Activated effector memory CD4-positive, alpha-beta T cell treated with Interleukin-2 at 50 U/mL for 16 hours (primary cell): Measurements from ENCODE around the gene ANGPT4.
"Not testable (repeated sequence)": the region's sequence is repeated elsewhere in the genome, so short reads cannot be mapped to it uniquely, and the experiment has no call there.

Experiments used
- DNase-seq: peaks from one replicate; pipeline ENCODE4 v3.0.0-alpha.2; 2020

ANGPT4 gene

GRCh38 chr20:840858-841567 lies 75.1 kb downstream of the ANGPT4 start:
- DNase-seq: no peak

- no peak for DNase-seq
These were observed 75.7 kb downstream of the ANGPT4 start for GRCh38 chr20:840503-840857.

- DNase-seq: no peak
These were observed 76.5 kb downstream of the ANGPT4 start for GRCh38 chr20:839626-840025.

DNA sequence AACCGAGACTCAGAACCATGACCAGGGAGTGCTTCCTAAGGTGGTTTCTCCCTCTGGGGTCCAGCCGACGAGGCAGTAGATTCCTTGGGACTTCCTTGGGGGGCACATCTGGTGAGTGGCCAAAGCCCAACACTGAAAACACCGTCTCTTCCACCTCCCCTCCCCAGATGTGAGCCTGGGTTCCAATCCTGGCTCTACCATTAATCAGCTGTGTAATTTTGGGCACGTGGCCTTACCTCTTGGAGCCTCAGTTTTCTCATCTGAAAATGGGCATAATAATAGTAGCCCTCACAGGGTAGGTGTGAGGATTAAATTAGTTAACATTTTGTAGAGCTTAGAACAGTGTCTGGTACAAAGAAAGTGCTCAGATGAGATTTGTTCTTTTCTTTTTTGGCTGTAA lies 77.1 kb downstream of the ANGPT4 start:
- no peak for DNase-seq

DNA sequence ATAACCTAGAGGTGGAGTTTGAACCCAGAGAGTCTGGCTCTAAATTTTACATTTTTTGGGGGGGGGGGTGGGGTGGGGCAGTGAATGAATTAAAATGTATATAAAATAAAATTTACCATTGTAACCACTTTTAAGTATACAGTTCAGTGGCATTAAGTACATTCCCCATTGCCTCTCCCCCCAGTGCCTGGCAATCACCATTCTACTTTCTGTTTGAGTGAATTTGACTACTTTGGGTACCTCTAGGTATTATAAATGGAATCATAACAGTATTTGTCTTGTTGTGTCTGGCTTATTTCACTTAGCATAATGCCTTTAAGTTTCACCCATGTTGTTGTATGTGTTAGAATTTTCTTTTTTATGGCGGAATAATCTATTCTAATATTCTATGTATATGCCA lies 79.9 kb downstream of the ANGPT4 start:
- no peak for DNase-seq

GRCh38 chr20:835608-836045 lies 80.5 kb downstream of the ANGPT4 start:
- no peak for DNase-seq

GRCh38 chr20:834151-834746 lies 81.9 kb downstream of the ANGPT4 start:
- DNase-seq: no peak

GRCh38 chr20:833450-834150 lies 82.5 kb downstream of the ANGPT4 start, which contains the start of gene FAM110A:
FAM110A (plus strand) TSS chr20:833715; CDS start chr20:844805, 11,090 bp downstream.
- peak; percentile 94 for DNase-seq

- no peak for DNase-seq
These were observed 83.0 kb downstream of the ANGPT4 start for GRCh38 chr20:833121-833449.

DNA sequence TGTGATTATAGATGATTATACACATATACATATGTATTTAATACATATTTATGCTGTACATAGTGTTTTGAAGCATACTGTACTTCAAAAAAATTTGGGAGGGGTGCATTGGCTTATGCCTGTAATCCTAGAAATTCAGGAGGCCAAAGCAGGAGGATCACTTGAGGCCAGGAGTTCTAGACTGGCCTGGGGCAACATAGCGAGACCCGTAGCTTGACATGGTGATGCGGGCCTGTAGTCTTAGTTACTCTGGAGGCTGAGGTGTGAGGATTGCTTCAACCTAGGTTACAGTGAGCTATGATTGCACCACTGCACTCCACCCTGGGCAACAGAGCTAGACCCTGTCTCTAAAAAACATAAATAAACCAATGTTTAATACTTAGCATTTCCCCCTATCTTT lies 84.2 kb downstream of the ANGPT4 start:
- DNase-seq: no peak

DNA sequence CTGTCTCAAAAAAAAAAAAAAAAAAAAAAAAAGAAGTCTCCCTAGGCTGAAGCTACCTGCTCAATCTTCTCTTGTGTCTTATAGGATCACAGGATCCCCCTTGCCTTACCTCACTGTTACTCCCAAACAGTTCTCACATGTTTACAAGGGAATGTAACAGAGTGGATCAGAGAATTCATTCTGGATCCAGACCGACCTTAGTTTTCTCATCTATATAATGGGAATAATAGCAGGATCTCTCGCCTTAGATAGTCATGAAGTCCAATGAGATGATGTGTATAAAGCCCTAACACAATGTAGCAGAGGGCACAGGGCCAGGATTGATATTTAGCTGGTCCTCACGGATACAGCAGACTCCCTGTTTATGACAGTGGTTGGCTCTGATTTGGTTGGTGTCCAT lies 84.9 kb downstream of the ANGPT4 start:
- no peak for DNase-seq

GRCh38 chr20:830011-830521 lies 86.1 kb downstream of the ANGPT4 start:
- no peak for DNase-seq

- DNase-seq: no peak
These were observed 86.6 kb downstream of the ANGPT4 start for GRCh38 chr20:829551-829950.

DNA sequence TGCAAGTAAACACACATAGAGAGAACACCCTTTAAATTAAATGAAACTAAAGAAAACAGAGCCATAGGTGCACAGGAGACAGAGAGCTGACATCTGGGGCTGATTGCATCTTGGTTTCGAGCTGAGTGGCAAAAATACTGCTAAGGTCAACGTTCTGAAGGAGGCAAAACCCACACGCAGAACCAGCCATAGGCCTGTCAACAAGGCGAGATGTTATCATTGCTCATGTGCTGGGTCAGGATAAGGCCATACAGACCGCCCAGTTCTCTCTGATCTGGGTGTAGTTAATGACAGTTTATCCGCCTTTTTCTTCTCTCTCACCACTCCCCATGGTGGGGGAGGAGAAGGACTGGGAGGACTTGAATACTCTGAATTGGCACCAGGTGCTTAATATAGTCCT lies 87.1 kb downstream of the ANGPT4 start:
- no peak for DNase-seq

DNA sequence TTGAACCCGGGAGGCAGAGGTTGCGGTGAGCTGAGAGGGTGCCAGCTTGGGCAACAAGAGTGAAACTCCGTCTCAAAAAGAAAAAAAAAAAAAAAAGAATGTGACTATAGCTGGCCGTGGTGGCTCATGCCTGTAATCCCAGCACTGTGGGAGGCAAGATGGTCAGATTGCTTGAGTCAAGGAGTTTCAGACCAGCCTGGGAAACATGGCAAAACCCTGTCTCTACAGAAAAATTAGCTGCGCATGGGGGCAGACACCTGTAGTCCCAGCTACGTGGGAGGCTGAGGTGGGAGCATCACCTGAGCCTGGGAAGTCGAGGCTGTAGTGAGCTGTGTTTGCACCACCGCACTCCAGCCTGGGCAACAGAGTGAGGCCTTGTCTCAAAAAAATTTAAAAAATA lies 88.2 kb downstream of the ANGPT4 start:
- not testable (repeated sequence) for DNase-seq

DNA sequence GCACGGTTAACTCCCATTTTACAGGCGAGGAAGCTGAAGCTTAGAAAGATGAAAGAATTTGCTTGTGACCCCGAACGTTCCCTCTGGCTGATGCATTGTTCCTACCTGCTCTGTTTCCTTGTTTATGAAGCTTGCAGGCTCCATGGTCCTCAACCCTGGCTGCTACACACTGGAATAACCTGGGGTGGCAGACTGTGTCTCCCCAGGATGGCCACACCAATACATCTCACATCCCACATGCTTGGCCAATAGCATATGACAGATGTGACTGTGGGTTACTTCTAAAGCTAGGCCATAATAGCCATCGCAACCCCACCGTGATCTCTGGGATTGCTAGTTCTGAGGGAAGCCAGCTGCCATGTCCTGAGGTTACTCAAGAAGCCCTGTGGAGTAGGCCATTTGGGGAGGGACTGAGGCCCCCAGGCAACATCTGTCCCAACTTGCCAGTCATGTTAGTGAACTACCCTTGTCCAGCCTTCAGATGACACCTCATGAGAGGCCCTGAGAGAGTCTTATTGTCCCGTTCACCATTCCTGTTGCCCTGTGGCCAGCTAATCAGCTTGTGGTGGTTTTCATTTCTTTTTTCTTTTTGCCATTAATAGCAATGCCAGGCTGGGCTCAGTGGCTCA lies 89.3 kb downstream of the ANGPT4 start:
- DNase-seq: no peak

DNA sequence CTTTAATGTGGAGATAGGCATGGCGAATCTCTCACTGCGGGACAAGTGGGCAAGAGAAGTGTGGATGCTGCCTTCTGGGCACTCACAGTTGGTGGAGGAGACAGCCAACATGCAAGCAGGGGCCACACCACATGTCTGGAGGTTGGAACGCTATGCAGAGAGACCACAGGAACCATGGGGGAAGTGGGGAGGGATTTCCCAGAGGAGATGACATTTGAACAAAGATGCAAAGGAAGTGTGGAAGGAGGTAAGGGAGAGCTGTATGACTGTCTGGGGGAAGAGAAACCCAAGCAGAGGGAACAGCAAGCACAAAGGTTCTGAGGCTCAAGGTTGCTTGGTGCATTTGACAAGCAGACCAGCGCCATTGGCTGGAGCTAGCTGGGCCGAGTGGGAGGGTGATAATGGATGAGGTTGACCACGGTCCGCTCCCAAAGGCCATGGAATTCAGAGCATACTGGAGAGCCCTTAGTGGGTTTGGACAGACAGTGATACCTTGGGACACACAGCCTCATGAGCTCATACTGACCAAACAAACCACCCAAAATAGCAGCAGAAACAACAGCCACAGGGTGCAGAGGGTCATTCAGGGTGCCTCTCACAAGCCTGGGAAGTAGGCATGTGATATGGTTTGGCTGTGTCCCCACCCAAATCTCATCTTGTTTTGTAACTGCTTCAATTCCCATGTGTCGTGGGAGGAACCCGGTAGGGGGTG lies 90.3 kb downstream of the ANGPT4 start:
- DNase-seq: no peak

- DNase-seq: no peak
These were observed 91.2 kb downstream of the ANGPT4 start for GRCh38 chr20:824916-825315.

- no peak for DNase-seq
These were observed 91.6 kb downstream of the ANGPT4 start for GRCh38 chr20:824490-824889.

DNA sequence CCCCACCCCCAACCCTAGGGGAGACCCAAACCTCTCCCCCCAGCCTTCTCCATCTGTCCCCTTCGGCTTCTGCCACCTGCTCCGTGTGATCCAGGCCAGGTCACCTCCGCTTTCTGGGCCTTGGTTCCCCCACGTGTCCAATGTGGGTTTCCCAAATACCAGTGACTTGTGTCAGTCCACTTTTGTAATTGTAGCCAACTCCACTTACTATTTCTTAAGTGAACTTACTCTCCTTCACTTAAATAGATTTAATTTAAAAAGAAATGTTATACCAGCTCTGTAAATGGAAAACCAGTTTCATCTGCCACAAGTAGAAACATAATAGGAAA lies 92.6 kb downstream of the ANGPT4 start:
- DNase-seq: no peak

- no peak for DNase-seq
These were observed 93.2 kb downstream of the ANGPT4 start for GRCh38 chr20:822651-823573.

DNA sequence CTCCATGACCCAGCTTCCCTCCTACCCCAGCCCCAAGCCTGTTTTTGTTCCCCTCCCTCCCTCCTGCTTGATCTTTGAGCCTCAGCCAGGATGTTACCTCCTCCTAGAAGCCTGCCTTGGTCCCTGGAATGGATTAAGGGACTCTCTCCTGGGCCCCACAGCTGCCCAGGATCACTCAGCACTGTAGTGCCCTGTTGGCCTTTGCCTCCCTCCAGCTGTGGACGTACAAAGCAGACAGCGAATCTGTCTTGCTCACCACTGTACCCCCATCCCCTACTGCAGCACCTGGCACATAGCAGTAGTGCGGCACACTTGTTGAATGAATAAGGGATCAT lies 94.4 kb downstream of the ANGPT4 start:
- no peak for DNase-seq
